A673 (cell line): ENCODE results near the gene KCNS3. TPM values are rescaled to one million over a fixed set of nuclear protein-coding genes. Genes with fewer than 3 reads are reported as not detected.

ENCODE experiments used
- BruUV-seq: library from RNA; stranded (reverse); fragments of 400-500 nt; replicated peaks from 2 replicates; lab custom pipeline; 2021; lab: Mats Ljungman, UMichigan
- CTCF ChIA-PET: fragments of 300-600 bp; sonication (Branson Sonifier 250); formaldehyde crosslinking; loops from one replicate; lab custom pipeline; 2022; ENCODE audit warnings: antibody characterized with exemption; lab: Charles Lee
- POLR2A ChIA-PET: fragments of 300-600 bp; sonication (Branson Sonifier 250); formaldehyde crosslinking; loops from one replicate; lab custom pipeline; 2022; ENCODE audit warnings: antibody characterized with exemption; ENCODE audit not compliant: low non-redundant PET; lab: Charles Lee
- DNase-seq: peaks from one replicate; pipeline ENCODE4 v3.0.0-alpha.2; 2015; ENCODE audit warnings: low spot score
- H3K27ac ChIP-seq: fragments of 200-600 bp; sonication (generic); 2 replicates; pipeline ENCODE4 v1.5.1; 2016; ENCODE audit warnings: mixed run types, low read depth, mild to moderate bottlenecking, mixed read lengths, antibody characterized with exemption, low read length; ENCODE audit not compliant: poor library complexity, severe bottlenecking
- H3K27me3 ChIP-seq: fragments of 200-600 bp; sonication (generic); replicated peaks from 2 replicates; pipeline ENCODE4 v1.6.1; 2017; ENCODE audit warnings: mixed run types, low read depth, mild to moderate bottlenecking, mixed read lengths, antibody characterized with exemption, low read length; ENCODE audit not compliant: insufficient read depth, poor library complexity
- H3K36me3 ChIP-seq: fragments of 200-600 bp; sonication (generic); 2 replicates; pipeline ENCODE4 v1.6.1; 2016; ENCODE audit warnings: mixed run types, mild to moderate bottlenecking, mixed read lengths, antibody characterized with exemption, low read length; ENCODE audit not compliant: insufficient read depth, poor library complexity, severe bottlenecking
- H3K4me1 ChIP-seq: fragments of 200-600 bp; sonication (generic); 2 replicates; pipeline ENCODE4 v1.6.1; 2017; ENCODE audit warnings: mixed run types, mild to moderate bottlenecking, mixed read lengths, antibody characterized with exemption, low read length; ENCODE audit not compliant: insufficient read depth, poor library complexity, severe bottlenecking
- H3K4me3 ChIP-seq: fragments of 200-600 bp; sonication (generic); 2 replicates; pipeline ENCODE4 v1.5.1; 2016; ENCODE audit warnings: low read depth, mixed run types, mild to moderate bottlenecking, mixed read lengths, low read length; ENCODE audit not compliant: poor library complexity, severe bottlenecking
- H3K9me3 ChIP-seq: fragments of 200-600 bp; sonication (generic); 2 replicates; pipeline ENCODE4 v1.6.1; 2016; ENCODE audit warnings: mixed run types, low read depth, mild to moderate bottlenecking, mixed read lengths, antibody characterized with exemption, low read length; ENCODE audit not compliant: poor library complexity, severe bottlenecking
- EZH2 ChIP-seq: fragments of 200-600 bp; sonication (generic); IDR thresholded peaks from 2 replicates; pipeline ENCODE4 v1.6.1; 2017; ENCODE audit warnings: borderline replicate concordance, low read depth, mild to moderate bottlenecking, mixed read lengths, antibody characterized with exemption, low read length; ENCODE audit not compliant: poor library complexity, severe bottlenecking
- intact Hi-C: fragments of 100-400 bp; cut with micrococcal nuclease; formaldehyde crosslinking; loops from one replicate; pipeline ENCODE4 v1.10.0; 2022; ENCODE audit not compliant: unreplicated experiment
- total RNA-seq: library from RNA; stranded (reverse); gene quantifications from 2 replicates; pipeline ENCODE4 v1.2.3, GENCODE V29; 2021
- TF ChIP-seq, protein P1 (sequence below): fragments of 300-800, 200-600 bp; sonication (generic); conservative IDR thresholded peaks from 2 replicates; pipeline ENCODE4 v1.5.1; 2017; ENCODE audit warnings: low read depth, mild to moderate bottlenecking, antibody characterized with exemption, low read length, moderate library complexity, mixed read lengths

The KCNS3 gene
- total RNA-seq, 1 experiment from 2014 or later, result 12.7 TPM

- Histone ChIP-seq H3K27me3 (no peaks in the 10 kb centered on the region), H3K4me1 (peaks cover 4% of the 10 kb centered on the region), H3K27ac (no peak overlapping the region), H3K9me3 (no peaks in the 10 kb centered on the region), H3K4me3 (no peak overlapping the region), H3K36me3 (no peaks in the 10 kb centered on the region)
- intact Hi-C loops, result loop anchor here (5.0 kb wide), 1 partner anchor 296 kb away; no protein-coding TSS in a partner anchor
- TF ChIP-seq, protein P1, sequence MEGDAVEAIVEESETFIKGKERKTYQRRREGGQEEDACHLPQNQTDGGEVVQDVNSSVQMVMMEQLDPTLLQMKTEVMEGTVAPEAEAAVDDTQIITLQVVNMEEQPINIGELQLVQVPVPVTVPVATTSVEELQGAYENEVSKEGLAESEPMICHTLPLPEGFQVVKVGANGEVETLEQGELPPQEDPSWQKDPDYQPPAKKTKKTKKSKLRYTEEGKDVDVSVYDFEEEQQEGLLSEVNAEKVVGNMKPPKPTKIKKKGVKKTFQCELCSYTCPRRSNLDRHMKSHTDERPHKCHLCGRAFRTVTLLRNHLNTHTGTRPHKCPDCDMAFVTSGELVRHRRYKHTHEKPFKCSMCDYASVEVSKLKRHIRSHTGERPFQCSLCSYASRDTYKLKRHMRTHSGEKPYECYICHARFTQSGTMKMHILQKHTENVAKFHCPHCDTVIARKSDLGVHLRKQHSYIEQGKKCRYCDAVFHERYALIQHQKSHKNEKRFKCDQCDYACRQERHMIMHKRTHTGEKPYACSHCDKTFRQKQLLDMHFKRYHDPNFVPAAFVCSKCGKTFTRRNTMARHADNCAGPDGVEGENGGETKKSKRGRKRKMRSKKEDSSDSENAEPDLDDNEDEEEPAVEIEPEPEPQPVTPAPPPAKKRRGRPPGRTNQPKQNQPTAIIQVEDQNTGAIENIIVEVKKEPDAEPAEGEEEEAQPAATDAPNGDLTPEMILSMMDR, result no peak
- no peak for TF ChIP-seq EZH2
- DNase-seq, result no peak
- ChIA-PET POLR2A (no interaction called here), CTCF (no interaction called here)
- BruUV-seq, result no TSS peak
Measured at GRCh38 chr2:17876590-17876989, 1.9 kb upstream of the KCNS3 start.

GRCh38 chr2:17877811-17878280 is 621 bp upstream of the KCNS3 start:
- H3K4me3 ChIP-seq, result peak overlapping the region; percentile 83
- ChIA-PET CTCF (interaction anchor here (0.9 kb wide), 1 partner anchor 500 kb away, joined by 3 read pairs; no protein-coding TSS in a partner anchor), POLR2A (no interaction called here)
- BruUV-seq, result no TSS peak
- H3K27ac ChIP-seq, result no peak overlapping the region
- H3K36me3 ChIP-seq, result no peaks in the 10 kb centered on the region
- peaks cover 4% of the 10 kb centered on the region for H3K4me1 ChIP-seq
- H3K27me3 ChIP-seq, result no peaks in the 10 kb centered on the region
- H3K9me3 ChIP-seq, result no peaks in the 10 kb centered on the region
- intact Hi-C loops, result loop anchor here (5.0 kb wide), 1 partner anchor 294 kb away; no protein-coding TSS in a partner anchor
- DNase-seq, result no peak
- TF ChIP-seq, protein P1, result no peak
- no peak for TF ChIP-seq EZH2

DNA sequence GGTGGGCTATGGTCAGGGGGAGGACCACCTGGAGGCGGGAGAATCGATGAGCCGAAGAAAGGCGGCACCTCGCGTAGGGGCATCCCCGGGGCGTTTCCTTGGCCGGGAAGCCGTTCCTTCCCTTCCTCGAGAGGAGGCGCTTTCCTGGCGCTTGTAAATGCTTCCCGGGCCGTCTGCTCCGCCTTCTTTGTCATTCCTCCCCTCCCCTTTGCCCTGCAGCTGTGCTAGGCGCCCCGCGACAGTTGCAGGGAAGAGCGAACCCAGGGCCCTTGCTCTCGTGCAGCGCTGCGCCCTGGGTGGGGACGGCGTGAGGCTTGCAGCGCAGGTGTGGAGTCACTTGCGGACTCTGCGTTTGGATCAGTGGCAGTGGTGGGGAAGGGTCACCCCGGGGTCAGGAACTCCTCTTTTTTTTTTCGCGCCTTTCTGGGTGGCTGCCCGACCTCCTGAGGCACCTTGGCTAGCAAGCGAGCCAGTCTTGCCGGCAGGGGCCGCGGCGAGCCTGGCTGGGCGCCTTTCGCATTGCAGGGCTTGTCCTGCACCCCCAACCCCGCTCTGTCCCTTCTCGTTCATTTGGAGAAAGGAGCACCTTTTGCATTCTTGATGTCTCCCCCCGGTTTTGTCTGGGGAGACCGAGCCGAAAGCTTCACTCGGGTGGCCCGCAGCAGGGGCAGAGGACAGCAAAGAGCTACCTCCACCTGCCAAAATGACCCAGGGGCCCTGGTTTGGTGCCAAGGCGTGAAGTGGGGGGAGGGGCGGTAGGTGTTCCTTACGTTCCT is 858 bp downstream of the KCNS3 start:
- BruUV-seq, result no TSS peak
- peaks cover 4% of the 10 kb centered on the region for H3K4me1 ChIP-seq
- intact Hi-C loops, result loop anchor here (5.0 kb wide), 1 partner anchor 293 kb away; no protein-coding TSS in a partner anchor
- ChIA-PET POLR2A (no interaction called here), CTCF (no interaction called here)
- no peaks in the 10 kb centered on the region for H3K27me3 ChIP-seq
- no peaks in the 10 kb centered on the region for H3K9me3 ChIP-seq
- TF ChIP-seq, protein P1, result peak; percentile 55
- no peak for TF ChIP-seq EZH2
- peak; percentile 94 for DNase-seq
- no peaks in the 10 kb centered on the region for H3K36me3 ChIP-seq
- H3K4me3 ChIP-seq, result peak overlapping the region; percentile 83
- H3K27ac ChIP-seq, result no peak overlapping the region
